ENCODE measurements around the gene ARCN1. TPM values are rescaled to one million over a fixed set of nuclear protein-coding genes. Genes with fewer than 3 reads are reported as not detected.

The ARCN1 gene
- total RNA-seq, result 100 to 1,000 TPM in 3 of 6 donors, 10 to 100 TPM in 3; 29.3 to 121 (median 94.6) TPM

GRCh38 chr11:118572061-118572980, at the start of gene ARCN1:
ARCN1 (plus strand) TSS chr11:118572409; CDS start chr11:118572548, 139 bp downstream.
- peak; percentile 94 to 95 for ATAC-seq (ENCODE audit: low FRiP score in 2 of 2)
- H3K27me3 ChIP-seq, result no peaks in the 10 kb centered on the region
- peak; percentile 81 to 90 for TF ChIP-seq POLR2AphosphoS5 (IDR thresholded peaks at IDR 0.05)
- peak in 2 of 4 donors; percentile 69 to 71 for TF ChIP-seq POLR2A (IDR thresholded peaks at IDR 0.05)
- no peak for TF ChIP-seq CTCF (IDR thresholded peaks at IDR 0.05)
- H3K27ac ChIP-seq, result peak within 1 kb of the TSS; percentile 97 to 99 (median 98)
- peaks cover 26 to 45% (median 36%) of the 10 kb centered on the region in 4 donors for H3K4me1 ChIP-seq
- peak; percentile 78 to 91 for DNase-seq
- peak within 1 kb of the TSS; percentile 69 to 99 (median 80) for H3K4me3 ChIP-seq
- no peaks in the 10 kb centered on the region for H3K9me3 ChIP-seq
- 0 to 2% methylated on average over 26 to 40 of the region's 55 CpGs for WGBS, 2 donors
- H3K36me3 ChIP-seq, result peaks cover 0 to 1% (median 0%) of the 10 kb centered on the region in 4 donors

- no peak overlapping the region for H3K27ac ChIP-seq
- H3K9me3 ChIP-seq, result no peaks in the 10 kb centered on the region
- no peaks in the 10 kb centered on the region for H3K27me3 ChIP-seq
- H3K36me3 ChIP-seq, result peaks cover 36 to 72% (median 44%) of the 10 kb centered on the region in 4 donors
- peaks cover 3 to 17% (median 8%) of the 10 kb centered on the region in 4 donors for H3K4me1 ChIP-seq
- no peak overlapping the region for H3K4me3 ChIP-seq
- DNase-seq (no peak), ATAC-seq (ENCODE audit: low FRiP score in 2 of 2) (peak in 1 of 2 donors; percentile 42)
- TF ChIP-seq EP300 (IDR thresholded peaks at IDR 0.05) (no peak), CTCF (IDR thresholded peaks at IDR 0.05) (peak in 1 of 6 experiments; percentile 12), POLR2A (IDR thresholded peaks at IDR 0.05) (no peak), POLR2AphosphoS5 (IDR thresholded peaks at IDR 0.05) (no peak)
- 58 to 60% methylated on average over 6 of the region's 6 CpGs for WGBS, 2 donors
These were observed 49.6 kb upstream of the ARCN1 start for GRCh38 chr11:118522571-118523072.

- no peak overlapping the region for H3K4me3 ChIP-seq
- H3K27ac ChIP-seq, result no peak overlapping the region
- peak in 1 of 2 donors; percentile 8 for ATAC-seq (ENCODE audit: low FRiP score in 2 of 2)
- peaks cover 33 to 61% (median 42%) of the 10 kb centered on the region in 4 donors for H3K36me3 ChIP-seq
- no peaks in the 10 kb centered on the region for H3K9me3 ChIP-seq
- H3K4me1 ChIP-seq, result peaks cover 6 to 22% (median 10%) of the 10 kb centered on the region in 4 donors
- TF ChIP-seq CTCF (IDR thresholded peaks at IDR 0.05) (no peak), POLR2A (IDR thresholded peaks at IDR 0.05) (no peak)
- no peak for DNase-seq
- H3K27me3 ChIP-seq, result no peaks in the 10 kb centered on the region
These were observed 47.9 kb upstream of the ARCN1 start for GRCh38 chr11:118524356-118524755.

- H3K36me3 ChIP-seq, result peaks cover 31 to 55% (median 36%) of the 10 kb centered on the region in 4 donors
- H3K27ac ChIP-seq, result no peak overlapping the region
- WGBS, 2 donors, result 82 to 91% methylated on average over 6 of the region's 6 CpGs
These were observed 47.3 kb upstream of the ARCN1 start for GRCh38 chr11:118524757-118525470.

More at GRCh38 chr11:118524757-118525470, 47.3 kb upstream of the ARCN1 start:
- Histone ChIP-seq H3K9me3 (no peaks in the 10 kb centered on the region), H3K4me3 (no peak overlapping the region), H3K27me3 (no peaks in the 10 kb centered on the region), H3K4me1 (peaks cover 11 to 27% (median 15%) of the 10 kb centered on the region in 4 donors)
- ATAC-seq (ENCODE audit: low FRiP score in 2 of 2), result no peak
- no peak for DNase-seq
- TF ChIP-seq POLR2AphosphoS5 (IDR thresholded peaks at IDR 0.05) (no peak), POLR2A (IDR thresholded peaks at IDR 0.05) (no peak), EP300 (IDR thresholded peaks at IDR 0.05) (no peak), CTCF (IDR thresholded peaks at IDR 0.05) (no peak)

All from upper lobe of left lung (tissue), 6 donors.